Activated T-helper 1 cell treated with anti-CD3 and anti-CD28 coated beads, Interleukin-12 subunit alpha, Interleukin-12 subunit beta, Interleukin-2, Interleukin-4 antibody, amounts not matched to agents 30 ng/mL and 10 ng/mL and 1 ng/mL, durations not matched to agents 14 hours and 24 hours and 36 hours (primary cell): Measurements from ENCODE around the gene MTFR1L. TPM values are rescaled to one million over a fixed set of nuclear protein-coding genes. Genes with fewer than 3 reads are reported as not detected.
A peak's percentile ranks its signal among the peaks of the same experiment; 100 is the strongest.

Experiments
- DNase-seq: peaks from one replicate; pipeline ENCODE4 v3.0.0; 2021; ENCODE audit warnings: low spot score
- H3K27ac Mint-ChIP-seq: one replicate; pipeline ENCODE4 v1.8.0; 2021; ENCODE audit warnings: mild to moderate bottlenecking, mixed read lengths
- H3K27me3 Mint-ChIP-seq: one replicate; pipeline ENCODE4 v1.8.0; 2022; ENCODE audit warnings: mild to moderate bottlenecking, moderate library complexity, mixed read lengths; ENCODE audit not compliant: insufficient read depth
- H3K36me3 Mint-ChIP-seq: one replicate; pipeline ENCODE4 v1.8.0; 2021; ENCODE audit warnings: low read depth, mixed read lengths
- H3K4me1 Mint-ChIP-seq: one replicate; pipeline ENCODE4 v1.8.0; 2021; ENCODE audit warnings: low read depth, mixed read lengths
- H3K4me3 Mint-ChIP-seq: one replicate; pipeline ENCODE4 v1.8.0; 2021; ENCODE audit warnings: mild to moderate bottlenecking, moderate library complexity, mixed read lengths
- H3K9me3 Mint-ChIP-seq: one replicate; pipeline ENCODE4 v1.8.0; 2021; ENCODE audit warnings: mixed read lengths
- intact Hi-C: fragments of 100-400 bp; cut with micrococcal nuclease; formaldehyde crosslinking; loops from one replicate; pipeline ENCODE4 v1.15.1; 2024
- total RNA-seq: library from RNA; stranded (reverse); gene quantifications from 2 replicates; pipeline ENCODE4 v1.2.3, GENCODE V29; 2022

MTFR1L gene
- 29.3 and 30.0 TPM in 2 replicates for total RNA-seq

- intact Hi-C loops: loop anchor here (1.0 kb wide), 5 partner anchors 40 to 572 kb away; partner anchors contain the start of genes AUNIP, MACO1, PAFAH2 and RSRP1
These were observed at the start of gene MTFR1L for GRCh38 chr1:25819491-25820246. MTFR1L (plus strand) TSS chr1:25819954; CDS start chr1:25823105, 3,151 bp downstream.

GRCh38 chr1:25770541-25771220 lies 49.1 kb upstream of the MTFR1L start:
- H3K4me3 Mint-ChIP-seq: no peak overlapping the region
- DNase-seq: no peak
- H3K27me3 Mint-ChIP-seq: peaks cover 41% of the 10 kb centered on the region
- H3K36me3 Mint-ChIP-seq: peaks cover 2% of the 10 kb centered on the region
- H3K27ac Mint-ChIP-seq: peak overlapping the region; percentile 50
- intact Hi-C loops: loop anchor here (10.0 kb wide), 1 partner anchor 126 kb away; no protein-coding TSS in a partner anchor
- no peaks in the 10 kb centered on the region for H3K9me3 Mint-ChIP-seq
- H3K4me1 Mint-ChIP-seq: peaks cover 21% of the 10 kb centered on the region

More at GRCh38 chr1:25819491-25820246, at the start of gene MTFR1L:
- Mint-ChIP-seq H3K36me3 (peaks cover 12% of the 10 kb centered on the region), H3K4me1 (peaks cover 35% of the 10 kb centered on the region), H3K27ac (peak within 1 kb of the TSS; percentile 93), H3K9me3 (no peaks in the 10 kb centered on the region), H3K4me3 (peak within 1 kb of the TSS; percentile 97), H3K27me3 (no peaks in the 10 kb centered on the region)
- DNase-seq: peak; percentile 93

DNA sequence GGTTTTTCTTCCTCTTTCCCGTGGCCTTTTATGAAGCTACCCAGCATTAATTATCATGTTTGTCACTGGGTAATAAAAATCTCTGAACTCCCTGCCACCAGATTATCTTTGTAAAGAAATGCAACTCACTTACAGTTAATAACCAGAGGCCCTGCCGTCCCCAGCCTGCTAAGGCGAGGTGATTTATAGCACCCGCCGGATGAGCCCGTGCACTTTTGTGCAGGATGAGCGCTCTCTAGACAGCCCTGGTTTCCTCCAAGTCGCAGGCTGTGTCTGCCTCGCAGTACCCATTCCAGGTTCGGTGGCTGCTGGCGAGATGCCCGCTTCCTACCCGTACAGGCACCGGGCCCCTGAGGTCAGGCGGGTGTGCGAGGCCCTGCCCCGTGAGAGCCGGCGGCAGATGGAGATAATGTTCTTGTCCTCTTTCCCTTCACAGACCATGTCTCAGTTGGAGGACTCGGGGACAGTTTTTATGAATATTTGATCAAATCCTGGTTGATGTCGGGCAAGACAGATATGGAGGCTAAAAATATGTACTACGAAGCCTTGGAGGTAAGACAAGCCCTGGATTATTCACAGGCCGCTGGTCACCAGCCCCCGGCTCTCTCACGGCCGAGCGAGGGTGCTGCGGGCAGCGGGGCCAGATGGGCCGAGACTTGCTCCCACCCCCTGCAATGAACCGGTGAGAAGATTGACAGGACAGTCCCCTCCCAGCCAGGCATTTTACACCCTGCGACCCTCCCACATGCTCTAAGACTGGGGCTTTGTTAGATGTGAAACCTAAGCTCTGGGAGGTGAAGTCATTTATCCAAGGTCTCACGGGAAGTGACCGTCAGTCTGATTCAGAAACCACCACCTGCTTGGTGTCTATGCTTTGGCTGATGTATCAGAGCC lies 48.3 kb upstream of the MTFR1L start:
- H3K4me3 Mint-ChIP-seq: no peak overlapping the region
- intact Hi-C loops: loop anchor here (10.0 kb wide), 1 partner anchor 127 kb away; no protein-coding TSS in a partner anchor
- peaks cover 29% of the 10 kb centered on the region for H3K4me1 Mint-ChIP-seq
- no peak for DNase-seq
- H3K27ac Mint-ChIP-seq: no peak overlapping the region
- H3K9me3 Mint-ChIP-seq: no peaks in the 10 kb centered on the region
- H3K36me3 Mint-ChIP-seq: peaks cover 2% of the 10 kb centered on the region
- H3K27me3 Mint-ChIP-seq: peaks cover 42% of the 10 kb centered on the region

GRCh38 chr1:25772164-25772563 lies 47.6 kb upstream of the MTFR1L start:
- Mint-ChIP-seq H3K27me3 (peaks cover 44% of the 10 kb centered on the region), H3K4me3 (no peak overlapping the region), H3K36me3 (peaks cover 2% of the 10 kb centered on the region), H3K27ac (peak overlapping the region; percentile 61), H3K4me1 (peaks cover 31% of the 10 kb centered on the region), H3K9me3 (no peaks in the 10 kb centered on the region)
- intact Hi-C loops: loop anchor here (10.0 kb wide), 1 partner anchor 127 kb away; no protein-coding TSS in a partner anchor
- no peak for DNase-seq

- H3K27me3 Mint-ChIP-seq: peaks cover 47% of the 10 kb centered on the region
- intact Hi-C loops: loop anchor here (10.0 kb wide), 1 partner anchor 128 kb away; no protein-coding TSS in a partner anchor
These were observed 47.0 kb upstream of the MTFR1L start for GRCh38 chr1:25772692-25773245.

GRCh38 chr1:25773441-25774125 lies 46.2 kb upstream of the MTFR1L start:
- no peak for DNase-seq
- Mint-ChIP-seq H3K27me3 (peaks cover 50% of the 10 kb centered on the region), H3K9me3 (no peaks in the 10 kb centered on the region), H3K4me1 (peaks cover 31% of the 10 kb centered on the region), H3K36me3 (peaks cover 2% of the 10 kb centered on the region), H3K27ac (no peak overlapping the region), H3K4me3 (no peak overlapping the region)
- intact Hi-C loops: loop anchor here (1.0 to 10.0 kb wide), 3 partner anchors 23 to 129 kb away; no protein-coding TSS in a partner anchor

More at GRCh38 chr1:25772692-25773245, 47.0 kb upstream of the MTFR1L start:
- Mint-ChIP-seq H3K4me3 (no peak overlapping the region), H3K4me1 (peaks cover 31% of the 10 kb centered on the region), H3K36me3 (peaks cover 2% of the 10 kb centered on the region), H3K27ac (no peak overlapping the region), H3K9me3 (no peaks in the 10 kb centered on the region)
- DNase-seq: no peak

- H3K36me3 Mint-ChIP-seq: peaks cover 2% of the 10 kb centered on the region
- no peak overlapping the region for H3K27ac Mint-ChIP-seq
- H3K4me3 Mint-ChIP-seq: no peak overlapping the region
These were observed 45.4 kb upstream of the MTFR1L start for GRCh38 chr1:25774206-25774803.

GRCh38 chr1:25774921-25775771 lies 44.6 kb upstream of the MTFR1L start:
- Mint-ChIP-seq H3K36me3 (peaks cover 2% of the 10 kb centered on the region), H3K4me1 (peaks cover 31% of the 10 kb centered on the region), H3K27me3 (peaks cover 52% of the 10 kb centered on the region), H3K4me3 (peak overlapping the region; percentile 53), H3K27ac (peak overlapping the region; percentile 56), H3K9me3 (no peaks in the 10 kb centered on the region)
- DNase-seq: peak; percentile 72
- intact Hi-C loops: loop anchor here (1.0 to 10.0 kb wide), 4 partner anchors 21 to 130 kb away; no protein-coding TSS in a partner anchor

More at GRCh38 chr1:25774206-25774803, 45.4 kb upstream of the MTFR1L start:
- intact Hi-C loops: loop anchor here (1.0 to 10.0 kb wide), 3 partner anchors 22 to 130 kb away; no protein-coding TSS in a partner anchor
- H3K4me1 Mint-ChIP-seq: peaks cover 31% of the 10 kb centered on the region
- peaks cover 48% of the 10 kb centered on the region for H3K27me3 Mint-ChIP-seq
- H3K9me3 Mint-ChIP-seq: no peaks in the 10 kb centered on the region
- no peak for DNase-seq

GRCh38 chr1:25779388-25779787 lies 40.4 kb upstream of the MTFR1L start:
- Mint-ChIP-seq H3K36me3 (no peaks in the 10 kb centered on the region), H3K4me3 (no peak overlapping the region), H3K9me3 (no peaks in the 10 kb centered on the region), H3K27ac (no peak overlapping the region), H3K4me1 (peaks cover 23% of the 10 kb centered on the region), H3K27me3 (peaks cover 34% of the 10 kb centered on the region)
- intact Hi-C loops: loop anchor here (10.0 kb wide), 1 partner anchor 135 kb away; no protein-coding TSS in a partner anchor
- DNase-seq: no peak

- DNase-seq: no peak
- intact Hi-C loops: loop anchor here (10.0 kb wide), 1 partner anchor 135 kb away; no protein-coding TSS in a partner anchor
- H3K27me3 Mint-ChIP-seq: peaks cover 32% of the 10 kb centered on the region
- H3K27ac Mint-ChIP-seq: no peak overlapping the region
- no peaks in the 10 kb centered on the region for H3K9me3 Mint-ChIP-seq
- peaks cover 18% of the 10 kb centered on the region for H3K4me1 Mint-ChIP-seq
- no peak overlapping the region for H3K4me3 Mint-ChIP-seq
- no peaks in the 10 kb centered on the region for H3K36me3 Mint-ChIP-seq
These were observed 39.9 kb upstream of the MTFR1L start for GRCh38 chr1:25779894-25780293.
